HK-2 (cell line): ENCODE data around the gene FABP1.

Experiments used
- DNase-seq: peaks from one replicate; pipeline ENCODE4 v3.0.0-alpha.2; 2018; ENCODE audit not compliant: unreplicated experiment

FABP1 gene

GRCh38 chr2:88137833-88138232 lies 10.0 kb upstream of the FABP1 start:
- DNase-seq, result no peak

DNA sequence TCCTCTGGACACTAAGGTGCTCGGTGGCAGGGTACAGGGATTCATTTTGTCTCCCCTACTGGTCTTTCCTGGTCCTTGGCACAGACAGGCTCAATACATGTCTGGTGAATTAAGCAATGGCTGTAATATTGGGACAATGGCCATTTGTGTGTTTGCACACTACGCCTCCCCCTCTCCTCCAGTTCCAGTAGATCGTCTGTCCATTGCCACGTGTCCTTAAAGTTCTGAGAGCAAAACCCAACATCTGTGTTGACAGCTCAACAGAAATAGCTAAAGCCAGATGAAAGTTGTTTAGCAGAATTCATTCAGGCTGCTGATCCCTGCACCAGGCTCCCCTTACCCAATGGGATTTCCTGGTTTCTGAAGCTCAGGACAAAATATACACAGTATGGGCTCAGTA lies 9.0 kb upstream of the FABP1 start:
- DNase-seq, result no peak

- no peak for DNase-seq
Measured at GRCh38 chr2:88133875-88134274, 6.0 kb upstream of the FABP1 start.

- DNase-seq, result no peak
Measured at GRCh38 chr2:88131999-88132368, 4.1 kb upstream of the FABP1 start.

- DNase-seq, result no peak
Measured at GRCh38 chr2:88131201-88131998, 3.5 kb upstream of the FABP1 start.

DNA sequence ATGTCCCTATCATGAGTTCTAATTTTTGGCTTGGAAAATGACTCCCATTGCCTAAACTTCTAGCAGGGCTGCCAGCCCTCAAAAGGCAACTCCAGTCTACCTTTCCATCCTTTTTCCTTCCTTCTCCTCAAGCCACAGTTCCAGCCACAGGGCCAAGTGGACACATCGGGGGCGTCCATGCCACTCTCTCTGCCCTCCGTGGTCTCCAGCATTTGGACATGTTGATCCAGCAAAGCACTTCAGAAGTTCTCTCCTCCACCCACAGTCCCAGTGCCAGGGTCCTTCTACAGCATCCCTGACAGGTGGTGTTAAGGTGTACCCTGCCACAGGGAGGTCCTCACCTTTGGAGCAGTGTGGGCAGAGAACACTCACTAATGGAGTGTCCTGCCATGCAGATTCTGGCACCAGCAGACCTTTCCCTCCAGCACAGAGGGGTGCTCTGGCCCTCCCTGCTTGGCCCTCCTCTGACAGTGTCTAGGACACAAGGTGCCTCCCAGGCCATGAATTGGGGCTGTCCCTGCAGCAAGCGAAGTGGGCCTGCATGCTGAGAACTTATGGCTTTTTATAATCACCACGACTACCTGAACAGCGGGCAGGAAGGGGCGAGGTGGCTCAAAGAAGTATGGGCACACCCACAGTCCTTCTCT lies 1.6 kb upstream of the FABP1 start:
- DNase-seq, result no peak

GRCh38 chr2:88128654-88129312 lies 921 bp upstream of the FABP1 start:
- no peak for DNase-seq

- no peak for DNase-seq
Measured at GRCh38 chr2:88127638-88127887, 299 bp downstream of the FABP1 start.

GRCh38 chr2:88126772-88127637 lies 857 bp downstream of the FABP1 start:
- DNase-seq, result no peak

- no peak for DNase-seq
Measured at GRCh38 chr2:88125924-88126771, 1.7 kb downstream of the FABP1 start.

- DNase-seq, result no peak
Measured at GRCh38 chr2:88125344-88125923, 2.4 kb downstream of the FABP1 start.

DNA sequence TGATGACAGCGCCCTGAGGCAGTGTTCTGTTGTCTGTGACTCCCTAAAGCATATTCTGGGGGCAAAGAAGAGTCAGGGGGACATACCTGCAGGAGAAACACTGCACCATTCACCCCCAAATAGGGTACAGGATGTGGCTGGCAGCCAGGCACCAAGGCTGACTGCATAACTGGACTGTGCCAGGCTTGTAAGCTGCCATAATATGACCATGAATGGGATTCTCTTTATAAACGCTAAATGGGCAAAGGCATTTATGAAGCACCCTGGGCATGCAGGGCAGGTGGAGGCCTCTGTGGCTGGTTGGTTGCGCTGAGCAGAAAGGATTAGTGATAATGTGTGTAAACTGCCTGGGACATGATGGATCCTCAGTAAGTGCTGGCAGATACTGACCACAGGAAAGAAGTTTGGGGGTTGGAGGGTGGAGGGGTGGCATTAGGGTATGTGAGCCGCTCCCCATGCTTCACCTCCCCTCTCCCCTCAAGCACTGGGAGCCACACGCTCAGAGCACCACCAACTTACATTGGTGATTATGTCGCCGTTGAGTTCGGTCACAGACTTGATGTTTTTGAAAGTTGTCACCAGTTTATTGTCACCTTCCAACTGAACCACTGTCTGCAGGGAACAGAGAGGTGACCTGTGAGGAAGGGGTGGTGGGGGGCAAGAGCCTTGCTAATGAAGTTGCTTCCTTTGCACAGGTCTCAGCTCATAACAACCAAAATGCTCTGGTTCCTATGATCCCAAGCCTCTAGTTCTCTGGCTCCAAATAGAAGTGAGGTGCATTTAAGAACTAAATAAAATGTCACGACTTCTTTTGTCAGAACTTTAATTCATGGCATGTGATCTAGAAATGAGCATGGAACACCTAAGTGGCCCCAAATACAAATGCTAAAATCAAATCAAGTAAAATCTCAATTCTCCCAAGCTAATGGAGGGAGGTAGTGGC lies 3.6 kb downstream of the FABP1 start:
- no peak for DNase-seq

- DNase-seq, result no peak
Measured at GRCh38 chr2:88123164-88123974, 4.5 kb downstream of the FABP1 start.

GRCh38 chr2:88122141-88122884 lies 5.5 kb downstream of the FABP1 start:
- no peak for DNase-seq

DNA sequence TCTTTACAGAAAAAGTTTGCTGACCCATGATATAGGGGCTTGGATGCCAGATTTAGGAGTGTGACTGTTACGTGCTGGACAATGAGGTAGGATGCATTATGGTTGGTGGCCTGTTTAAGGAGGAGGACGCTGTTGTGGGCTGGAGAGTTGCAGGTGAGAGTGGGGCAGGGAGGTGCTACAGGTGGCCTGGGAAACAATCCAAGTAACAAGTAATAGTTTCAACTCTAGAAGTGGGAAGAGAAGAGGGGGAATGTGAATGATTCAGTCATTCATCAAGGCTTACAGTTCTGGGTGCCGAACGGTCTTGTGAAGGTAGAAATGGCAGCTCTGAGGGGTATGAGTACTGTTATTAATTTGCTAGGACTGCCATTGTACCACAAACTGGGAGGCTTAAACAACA lies 6.2 kb downstream of the FABP1 start:
- DNase-seq, result no peak

- no peak for DNase-seq
Measured at GRCh38 chr2:88117973-88118372, 9.9 kb downstream of the FABP1 start.

DNA sequence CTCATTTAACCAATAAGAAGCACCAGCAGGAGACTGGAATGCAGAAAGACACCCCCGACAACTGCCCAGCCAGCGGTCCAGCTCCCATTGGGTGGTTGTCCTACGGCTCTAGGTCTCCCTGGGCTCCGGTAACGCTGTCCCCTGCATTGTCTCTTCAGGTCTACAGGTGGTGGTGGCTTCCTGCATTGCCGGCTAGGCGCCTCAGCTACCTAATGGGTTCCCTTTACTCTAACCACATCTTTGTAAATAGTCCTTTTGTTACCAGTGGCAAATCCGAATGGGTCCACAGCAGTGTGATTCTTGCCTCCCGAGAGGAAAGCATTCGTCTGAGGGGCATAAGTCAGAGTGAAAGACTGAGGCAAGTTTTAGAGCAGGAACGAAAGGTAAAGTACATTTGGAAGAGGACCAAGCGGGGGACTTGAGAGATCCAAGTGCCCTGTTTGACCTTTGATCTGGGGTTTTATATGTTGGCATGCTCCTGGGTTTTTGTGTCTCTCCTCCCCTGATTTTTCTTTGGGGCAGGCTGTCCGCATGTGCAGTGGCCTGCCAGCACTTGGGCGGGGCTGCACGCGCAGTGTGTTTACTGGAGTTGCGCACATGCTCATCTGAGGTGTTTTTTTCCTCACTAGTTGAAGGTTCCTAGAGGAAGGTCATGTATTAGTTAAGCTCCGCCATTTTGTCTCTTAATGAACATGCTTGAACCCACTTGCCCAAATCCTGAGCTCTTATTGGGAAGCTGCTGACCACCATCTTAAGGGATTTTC lies 11.0 kb downstream of the FABP1 start:
- no peak for DNase-seq
